Suppressor macrophage (primary cell): Measurements from ENCODE around the gene FGF14.
"Not testable (repeated sequence)": the region's sequence is repeated elsewhere in the genome, so short reads cannot be mapped to it uniquely, and the experiment has no call there.

ENCODE experiments used
- DNase-seq, 4 experiments: peaks; one replicate each; pipeline ENCODE4 v3.0.0-alpha.2; 2020 to 2022

FGF14 gene

DNA sequence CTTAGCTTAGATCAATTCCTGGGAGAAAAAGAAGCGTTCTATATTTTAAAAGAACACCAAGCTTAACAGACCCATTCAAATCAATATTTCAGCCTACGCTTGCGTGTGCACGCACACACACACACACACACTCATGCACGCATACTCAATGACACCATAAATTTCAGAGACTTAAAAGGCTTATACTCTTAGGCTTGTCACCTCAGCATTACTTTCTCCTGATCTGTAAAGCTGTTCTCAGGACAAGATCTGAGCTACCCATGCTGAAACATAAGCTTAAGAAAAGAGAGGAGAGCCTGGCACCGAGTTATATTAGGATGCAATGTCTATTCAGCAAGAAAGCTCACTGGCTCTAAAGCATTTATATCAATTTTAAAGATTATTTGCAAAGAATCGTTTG lies 368.5 kb downstream of the FGF14 start:
- DNase-seq: no peak

DNA sequence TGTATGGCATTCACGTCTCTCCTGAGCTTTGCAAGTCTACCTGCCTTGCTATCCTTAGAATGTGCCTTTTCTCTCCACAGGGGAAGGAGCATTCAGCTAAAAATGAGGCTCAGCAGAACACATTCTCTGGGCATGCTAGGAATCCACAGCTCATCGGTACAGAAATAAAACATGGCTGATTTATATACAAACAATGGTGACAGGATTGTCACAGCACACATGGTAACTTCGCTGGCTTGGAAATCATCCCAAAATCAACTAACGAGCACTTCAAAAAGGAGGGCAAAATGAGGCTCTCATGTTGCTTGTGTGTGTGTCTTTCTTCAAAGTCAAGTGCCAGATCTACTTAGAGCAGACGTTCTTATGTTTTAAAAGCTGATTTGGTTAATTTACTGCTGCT lies 373.0 kb downstream of the FGF14 start:
- no peak for DNase-seq

DNA sequence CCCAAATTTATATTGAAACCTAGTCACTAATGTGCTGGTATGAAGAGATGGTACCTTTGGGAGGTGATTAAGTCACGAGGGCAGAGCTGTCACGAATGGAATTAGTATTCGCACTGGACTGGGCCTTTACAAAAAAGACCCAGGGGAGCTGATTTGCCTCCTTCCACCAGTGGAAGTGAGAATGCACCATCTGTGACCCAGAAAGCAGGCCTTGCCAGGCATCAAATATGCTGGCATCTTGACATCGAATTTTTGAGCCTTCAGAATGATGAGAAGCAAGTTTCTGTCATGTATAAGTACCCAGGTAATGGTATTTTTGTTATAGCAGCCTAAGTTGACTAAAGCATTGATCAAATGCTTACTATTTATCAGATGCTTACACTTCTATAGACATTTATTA lies 373.6 kb downstream of the FGF14 start:
- no peak for DNase-seq

DNA sequence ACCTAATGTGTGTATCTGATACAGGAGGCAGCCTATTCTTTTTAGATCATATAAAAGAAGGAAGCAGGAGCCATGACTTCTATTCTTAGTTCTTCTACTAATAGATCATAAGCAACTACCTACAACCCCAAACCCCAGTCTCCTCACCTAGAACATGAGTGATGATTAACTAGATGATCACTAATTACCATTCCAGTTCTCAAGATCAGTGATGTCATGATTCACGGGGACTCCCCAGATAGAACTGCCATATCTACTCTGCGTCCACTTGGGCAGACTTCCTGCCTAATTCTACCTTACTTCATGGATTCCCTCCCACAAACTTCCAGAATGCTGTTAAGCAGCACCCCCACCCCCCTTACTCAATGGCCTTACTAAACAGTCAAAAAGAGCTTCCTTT lies 380.1 kb downstream of the FGF14 start:
- no peak for DNase-seq

DNA sequence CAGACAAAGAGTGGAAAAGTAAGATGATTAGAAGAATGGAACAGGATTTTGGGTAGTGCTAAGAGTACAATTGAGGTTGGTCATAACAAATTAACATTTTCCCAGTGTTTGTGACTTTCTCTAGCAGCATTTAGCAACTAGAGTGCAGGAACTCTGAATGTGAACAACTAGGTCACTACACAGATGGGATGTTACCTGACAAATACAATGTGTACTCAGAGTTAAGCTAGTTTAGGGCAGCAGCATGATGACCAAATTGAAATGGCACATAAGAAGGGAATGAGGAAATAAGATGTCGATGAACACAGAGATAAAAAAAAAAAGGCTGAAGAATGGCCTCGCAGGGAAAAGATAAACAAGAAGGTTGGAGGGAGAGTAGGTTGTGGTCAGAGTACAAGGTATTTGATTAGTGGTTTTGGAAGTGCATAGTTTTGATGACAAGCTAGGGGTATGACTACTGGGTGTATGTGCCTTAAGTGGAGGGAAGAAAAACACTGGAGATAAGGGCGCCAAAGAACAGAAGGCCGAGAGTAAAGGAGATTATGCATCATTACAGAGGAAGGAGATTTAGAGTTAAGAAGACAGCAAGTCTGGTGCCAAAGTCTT lies 381.1 kb downstream of the FGF14 start:
- DNase-seq: no peak

DNA sequence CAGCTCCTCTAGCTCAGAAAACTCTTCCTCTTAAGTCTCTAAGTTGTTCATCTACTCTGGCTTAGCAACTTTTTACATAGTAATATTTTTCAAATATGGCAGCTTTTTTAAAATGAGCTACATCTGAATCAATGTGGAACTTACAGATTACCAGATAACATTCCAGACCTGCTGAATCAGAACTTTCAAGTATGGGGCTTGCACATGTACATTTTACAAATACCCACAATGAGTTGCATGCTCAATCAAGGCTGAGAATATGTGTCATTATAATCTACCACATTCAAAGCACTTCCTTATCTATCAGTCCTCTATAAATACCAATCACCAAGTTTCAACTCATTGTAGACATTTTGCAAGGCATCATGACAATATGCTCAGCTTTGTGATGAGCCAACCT lies 383.1 kb downstream of the FGF14 start:
- DNase-seq: no peak

DNA sequence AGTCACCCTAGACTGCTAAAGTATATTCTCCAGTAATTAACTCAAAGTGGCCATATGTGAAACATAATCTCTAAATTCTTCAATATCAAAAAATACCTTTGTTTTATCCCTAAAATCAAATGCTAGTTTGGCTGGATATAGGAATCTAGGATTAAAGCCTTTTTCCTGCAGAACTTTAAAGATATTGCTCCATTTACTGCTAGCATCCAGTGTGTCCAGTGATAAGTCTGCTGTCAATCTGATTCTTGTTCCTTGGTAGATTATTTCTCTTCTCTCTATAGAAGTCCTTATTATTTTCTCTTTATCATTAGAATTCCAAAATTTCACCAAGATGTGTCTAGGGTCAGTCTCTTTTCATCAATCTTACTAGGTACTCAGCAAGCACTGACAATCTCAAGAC lies 384.6 kb downstream of the FGF14 start:
- no peak for DNase-seq

DNA sequence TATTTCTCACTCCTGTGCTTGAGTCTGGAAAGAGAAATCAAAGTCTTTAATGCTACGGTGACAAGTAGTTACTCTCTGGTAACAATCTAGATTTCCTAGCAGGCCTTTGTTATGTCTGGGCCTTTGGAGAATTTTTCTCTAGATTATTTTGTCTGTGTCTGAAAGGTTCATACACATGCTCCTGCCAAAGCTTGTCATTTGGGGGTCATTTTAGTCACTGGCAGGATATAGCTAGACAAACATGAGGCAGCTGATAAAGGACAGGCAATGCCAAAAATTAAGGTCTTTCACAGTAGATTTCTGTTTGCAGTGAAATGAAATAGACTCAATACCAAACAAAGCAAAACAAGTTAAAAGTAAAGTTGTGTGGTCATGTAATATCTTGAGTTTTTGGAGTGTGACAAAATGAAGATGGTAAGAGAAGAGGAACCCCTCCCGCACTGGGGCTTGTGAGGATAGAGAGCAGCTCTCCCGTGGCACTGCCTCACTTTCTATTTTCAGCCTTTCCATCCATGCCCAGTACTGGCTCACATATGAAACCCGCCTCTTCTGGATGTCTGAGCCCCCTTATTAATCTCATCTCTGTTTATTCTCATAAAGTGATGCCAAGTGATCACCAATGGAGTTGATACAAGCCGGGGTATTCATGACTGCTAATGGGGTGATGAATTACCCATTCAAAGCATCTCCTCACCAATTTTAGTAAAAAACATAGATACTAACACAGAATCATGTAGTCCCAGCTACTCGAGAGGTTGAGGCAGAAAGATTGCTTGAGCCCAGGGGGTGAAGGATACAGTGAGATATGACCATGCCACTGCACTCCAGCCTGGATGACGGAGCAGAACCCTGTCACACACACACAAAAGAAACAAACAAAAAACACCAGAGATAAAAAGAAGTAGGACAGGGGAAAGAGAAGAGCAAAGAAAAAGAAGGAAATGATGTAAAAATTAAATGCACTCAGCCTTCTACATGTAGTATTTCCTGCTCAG lies 389.3 kb downstream of the FGF14 start:
- DNase-seq: no peak

DNA sequence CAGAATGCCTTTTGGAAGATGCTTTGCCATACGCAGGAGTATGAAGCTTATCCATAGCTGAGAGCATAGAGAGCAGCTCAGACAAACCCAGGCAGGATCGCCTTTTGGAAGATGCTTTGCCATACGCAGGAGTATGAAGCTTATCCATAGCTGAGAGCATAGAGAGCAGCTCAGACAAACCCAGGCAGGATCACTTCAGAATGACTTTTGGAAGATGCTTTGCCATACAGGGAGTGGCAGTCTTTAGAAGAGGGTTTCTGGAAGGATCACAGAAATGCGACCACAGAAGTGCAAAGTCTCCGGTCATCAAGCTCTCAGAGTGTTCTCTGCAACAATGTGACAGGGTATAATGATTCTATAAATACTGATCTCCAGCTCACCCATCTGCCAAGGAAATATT lies 390.4 kb downstream of the FGF14 start:
- DNase-seq: not testable (repeated sequence)

DNA sequence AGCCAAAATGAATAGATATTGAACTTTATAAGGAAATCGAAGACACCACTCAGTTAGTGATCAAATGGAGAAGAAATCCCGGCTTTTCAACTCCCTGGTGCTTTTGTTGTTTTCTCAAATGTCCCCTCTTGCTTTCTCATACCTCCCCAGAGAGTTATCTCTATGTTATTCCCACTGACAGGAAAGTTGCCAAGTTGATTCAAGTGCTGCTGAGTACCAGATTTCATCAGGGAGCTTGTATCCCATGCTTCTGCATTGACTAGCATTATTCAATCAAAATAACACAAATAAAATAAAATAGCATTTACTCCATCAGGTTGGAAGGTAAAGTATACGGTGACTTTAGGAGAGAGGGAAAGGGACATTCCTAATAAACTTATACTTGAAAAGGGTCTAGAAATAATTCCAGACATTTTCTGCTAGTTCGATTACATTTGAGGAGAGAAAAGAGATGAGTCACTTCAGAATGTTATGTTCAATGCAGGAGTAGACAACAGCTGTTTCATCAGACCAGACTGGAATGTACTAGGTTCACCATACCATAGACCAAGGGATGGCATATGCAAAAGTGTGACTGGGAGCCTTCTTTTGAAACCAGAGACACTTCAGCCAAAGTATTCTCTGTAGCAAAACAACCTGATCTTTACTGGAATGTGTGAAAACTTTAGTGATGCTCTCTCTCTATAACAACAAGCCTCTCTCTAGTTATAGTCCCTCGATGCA lies 397.8 kb downstream of the FGF14 start:
- no peak for DNase-seq

DNA sequence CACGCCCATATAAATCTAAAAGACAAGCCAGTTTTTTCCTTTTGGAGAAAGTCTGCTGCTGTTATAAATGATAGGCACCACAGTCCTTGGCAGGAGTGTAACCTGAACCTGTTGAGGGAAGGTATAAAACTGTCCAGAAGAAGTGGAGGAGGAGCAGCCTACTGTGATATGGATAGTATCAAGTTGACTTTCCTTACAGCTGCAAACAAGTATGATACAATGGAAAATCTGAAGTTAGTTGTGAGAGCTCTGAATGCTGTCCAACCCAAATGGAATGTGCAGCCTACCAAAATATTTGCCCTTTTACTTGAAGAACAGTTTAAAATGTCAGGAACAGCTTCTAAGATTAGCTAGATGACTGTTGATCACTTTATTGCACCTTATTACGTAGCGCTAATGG lies 399.6 kb downstream of the FGF14 start:
- no peak for DNase-seq

DNA sequence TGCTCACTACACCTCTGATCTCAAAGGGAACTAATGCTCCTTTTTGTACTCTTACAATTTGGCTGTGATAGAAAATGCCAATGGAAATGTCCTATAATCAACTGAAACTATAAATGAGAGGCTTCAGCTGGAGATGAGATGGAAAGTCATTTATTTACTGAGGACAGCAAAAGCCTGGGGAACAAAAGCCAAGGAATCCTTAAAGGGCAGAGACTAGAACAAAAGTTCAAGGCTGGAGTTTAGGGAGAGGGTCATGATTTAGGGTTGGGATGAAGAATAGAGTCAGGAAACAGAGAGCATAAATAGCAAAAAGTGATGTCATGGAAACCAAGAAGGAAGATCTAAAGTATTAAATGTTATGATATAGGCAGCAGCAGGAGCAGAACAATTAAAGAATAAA lies 401.1 kb downstream of the FGF14 start:
- DNase-seq: no peak

DNA sequence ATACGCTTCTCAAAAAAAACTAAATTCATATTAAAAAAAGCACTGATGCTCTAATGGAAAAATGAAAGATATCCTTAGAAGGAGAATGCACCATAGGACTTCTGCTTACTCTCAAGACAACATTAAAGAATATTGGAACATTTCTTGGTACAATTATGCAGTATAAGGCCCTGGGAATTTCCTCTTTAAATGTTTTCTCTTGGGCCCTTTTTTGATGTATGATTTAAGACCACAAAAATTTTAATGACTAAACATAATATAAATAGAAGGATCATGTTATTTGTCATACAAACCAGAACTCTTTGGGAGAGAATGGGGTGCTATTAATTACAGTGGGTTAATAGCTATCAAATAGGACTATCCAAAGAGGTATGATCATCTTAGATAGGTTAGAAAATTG lies 403.7 kb downstream of the FGF14 start:
- no peak for DNase-seq

DNA sequence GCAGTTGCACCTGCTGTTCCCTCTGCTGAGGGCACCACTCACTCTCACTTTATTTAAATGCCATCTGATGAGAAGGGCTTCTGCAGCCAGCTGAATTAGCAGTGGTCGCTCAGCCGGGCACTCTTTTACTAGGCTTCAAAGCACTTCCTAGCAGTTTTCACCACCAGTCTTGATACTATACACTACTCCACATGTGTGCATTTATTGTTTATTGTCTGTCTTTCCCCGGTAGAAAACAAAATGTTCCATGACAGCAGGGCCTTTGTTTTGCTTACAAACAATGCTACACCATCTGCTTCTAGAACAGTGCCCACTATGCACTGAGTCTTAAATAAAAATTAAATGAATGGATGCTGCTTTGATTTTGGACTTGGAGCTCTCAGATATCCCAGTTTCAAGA lies 404.9 kb downstream of the FGF14 start:
- DNase-seq: no peak

DNA sequence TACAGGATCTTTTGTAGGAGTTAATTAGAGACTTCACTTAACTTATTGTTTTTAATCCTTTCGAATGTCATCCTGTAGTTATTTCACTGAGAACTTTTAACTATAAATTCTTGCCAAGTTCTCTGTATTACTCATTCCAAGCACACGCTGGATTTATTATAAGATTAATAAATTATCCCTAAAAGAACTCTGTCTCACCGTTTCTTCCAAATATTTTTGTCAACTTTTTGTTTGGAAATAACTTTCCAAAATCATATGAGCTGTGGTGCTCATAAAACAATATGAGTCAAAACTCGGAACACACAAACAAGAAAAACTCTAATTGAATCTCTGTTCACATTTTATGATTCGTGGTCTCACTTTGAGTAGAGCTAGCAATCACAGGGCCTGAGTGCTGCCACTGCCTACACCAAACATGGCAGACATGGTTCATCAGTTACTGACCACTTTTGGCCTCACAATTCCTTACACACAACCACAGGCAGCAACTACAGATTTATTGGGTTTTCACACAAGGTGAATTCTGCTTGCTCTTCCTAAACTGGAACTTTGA lies 412.0 kb downstream of the FGF14 start:
- DNase-seq: no peak

DNA sequence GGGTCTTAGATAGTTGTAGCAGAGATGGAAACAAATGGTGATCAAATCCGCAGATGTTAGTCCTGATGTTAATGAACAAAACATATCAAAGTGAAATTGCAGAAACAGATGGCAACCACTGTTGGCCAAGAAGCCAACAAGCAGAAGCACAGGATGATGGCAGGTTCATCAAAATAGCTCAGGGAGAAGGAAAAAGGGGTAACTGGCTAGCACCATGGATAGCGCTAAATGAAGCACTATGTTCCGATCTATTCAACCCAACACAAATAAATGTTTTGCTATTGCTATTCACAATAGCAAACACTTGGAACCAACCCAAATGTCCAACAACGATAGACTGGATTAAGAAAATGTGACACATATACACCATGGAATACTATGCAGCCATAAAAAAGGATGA lies 413.7 kb downstream of the FGF14 start:
- DNase-seq: no peak

DNA sequence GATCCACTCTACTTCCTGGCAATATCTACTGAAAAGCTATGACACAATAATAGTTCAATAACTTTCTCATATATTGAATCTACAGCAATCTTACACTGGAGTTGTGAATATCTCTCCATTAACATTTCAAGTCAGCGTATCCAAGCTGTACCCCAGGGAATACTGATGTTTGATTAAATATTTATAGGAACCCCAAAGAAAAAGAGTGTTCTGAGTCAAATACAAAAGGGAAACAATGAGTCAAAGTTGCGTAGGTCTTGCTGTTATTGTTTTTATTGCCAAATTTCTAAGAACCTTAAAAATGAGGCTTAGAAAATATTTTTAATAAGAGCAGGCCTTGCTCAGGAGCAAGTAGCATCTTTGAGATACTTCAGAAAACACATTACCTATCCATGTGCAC lies 415.5 kb downstream of the FGF14 start:
- DNase-seq: no peak

DNA sequence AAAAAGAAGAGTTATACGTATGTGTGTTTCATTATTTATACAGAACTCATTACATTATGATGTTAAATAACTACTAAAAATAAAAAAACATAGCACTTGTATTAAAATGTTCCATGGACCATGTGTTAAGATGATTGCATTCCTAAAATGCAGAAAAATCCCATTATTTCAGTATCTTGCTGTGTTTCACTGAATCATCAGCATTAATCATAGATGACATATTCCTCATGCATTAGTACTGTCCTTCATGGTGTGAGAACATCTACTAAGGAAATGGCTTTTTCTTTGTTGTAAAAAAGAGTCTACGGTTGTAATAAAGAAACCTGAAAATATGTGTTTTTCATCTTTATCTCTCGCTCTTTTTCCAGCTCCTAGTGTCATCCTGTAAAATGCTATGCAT lies 416.5 kb downstream of the FGF14 start:
- DNase-seq: no peak

DNA sequence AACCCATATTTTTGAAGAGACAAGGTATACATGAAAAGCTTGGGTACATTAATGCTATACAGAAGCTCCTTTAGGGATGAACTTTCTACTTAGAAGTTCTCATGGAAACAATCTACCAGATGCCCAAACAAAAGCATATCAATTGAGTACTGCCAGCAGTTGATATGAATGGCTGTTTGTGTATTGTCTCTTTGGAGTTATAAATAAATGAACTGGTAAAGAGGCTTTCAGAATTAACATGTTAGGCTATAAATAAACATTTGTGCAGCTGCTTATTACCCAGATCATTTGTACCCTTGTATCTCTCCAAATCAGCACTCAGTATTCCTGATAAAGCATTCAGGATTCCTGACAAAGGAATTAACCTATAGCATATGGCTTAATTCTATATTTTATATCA lies 418.9 kb downstream of the FGF14 start:
- no peak for DNase-seq

DNA sequence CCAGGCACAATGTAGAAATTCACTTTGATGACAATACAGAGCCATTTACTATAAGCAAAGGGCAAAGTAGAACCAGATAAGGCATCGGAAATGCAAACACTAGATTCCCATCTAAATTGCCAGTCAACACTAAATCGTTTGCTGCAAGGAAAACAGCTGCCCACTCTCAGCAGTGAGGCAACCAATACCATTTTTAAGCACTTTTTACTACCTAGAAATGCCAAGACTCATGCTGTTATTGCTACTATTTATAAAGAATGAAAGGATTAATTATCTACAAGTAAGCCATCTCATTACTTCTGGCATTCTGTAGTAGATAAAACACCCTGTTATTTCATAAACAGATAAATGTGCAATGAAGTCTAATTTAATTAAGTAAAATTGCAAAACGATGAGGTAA lies 422.0 kb downstream of the FGF14 start:
- DNase-seq: no peak

DNA sequence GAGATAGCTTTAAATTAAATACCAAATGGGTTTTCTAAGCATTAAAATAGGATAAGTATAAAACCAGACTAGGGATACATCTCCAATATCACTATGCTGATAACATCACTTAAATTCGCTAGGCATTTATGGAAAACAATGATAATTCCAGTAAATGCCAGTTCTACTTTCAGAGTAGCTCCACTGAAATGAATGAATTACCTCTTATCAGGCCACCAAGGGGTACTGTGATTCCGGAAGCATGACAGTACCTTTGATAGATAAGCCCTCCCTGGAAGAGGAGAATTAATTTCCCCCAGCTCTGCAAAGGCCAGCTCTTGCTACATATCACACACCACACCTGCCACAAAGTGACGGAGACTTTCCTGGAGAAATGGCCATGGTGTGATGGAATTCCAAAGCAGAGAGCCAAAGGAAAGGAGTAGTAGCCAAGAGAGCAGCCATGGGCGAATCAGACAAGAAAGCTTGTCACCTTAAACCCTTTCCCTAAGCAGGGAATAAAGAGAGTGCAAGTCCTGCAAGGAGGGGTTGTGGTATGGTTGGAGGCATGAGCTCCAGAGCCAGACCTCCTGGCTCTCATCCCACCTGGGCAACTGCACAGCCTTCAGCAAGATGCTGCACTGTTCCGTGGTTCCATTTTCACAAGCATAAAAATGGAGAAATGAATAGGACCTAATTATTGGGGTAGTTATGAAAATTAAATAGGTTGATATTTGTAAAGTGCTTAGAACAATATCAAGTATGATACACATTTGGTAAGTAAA lies 423.1 kb downstream of the FGF14 start:
- no peak for DNase-seq

DNA sequence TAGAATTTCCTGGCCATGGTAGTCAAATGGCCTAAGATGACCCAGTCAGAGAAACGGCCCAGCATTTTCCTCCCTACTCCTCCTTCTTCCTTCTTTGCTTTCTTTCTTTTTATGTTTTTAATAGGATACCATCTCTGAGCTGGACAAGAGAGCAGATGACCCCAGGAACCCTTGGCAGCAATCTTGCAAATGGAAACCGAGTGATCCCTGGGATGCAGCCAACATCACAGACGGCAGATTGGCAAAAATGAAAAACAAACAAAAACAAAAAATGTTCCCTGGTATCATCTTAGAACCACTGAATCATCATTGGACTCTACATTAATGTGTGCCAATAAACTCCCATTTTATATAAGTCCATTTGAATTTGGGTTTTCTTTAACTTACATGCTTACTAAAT lies 424.4 kb downstream of the FGF14 start:
- no peak for DNase-seq

DNA sequence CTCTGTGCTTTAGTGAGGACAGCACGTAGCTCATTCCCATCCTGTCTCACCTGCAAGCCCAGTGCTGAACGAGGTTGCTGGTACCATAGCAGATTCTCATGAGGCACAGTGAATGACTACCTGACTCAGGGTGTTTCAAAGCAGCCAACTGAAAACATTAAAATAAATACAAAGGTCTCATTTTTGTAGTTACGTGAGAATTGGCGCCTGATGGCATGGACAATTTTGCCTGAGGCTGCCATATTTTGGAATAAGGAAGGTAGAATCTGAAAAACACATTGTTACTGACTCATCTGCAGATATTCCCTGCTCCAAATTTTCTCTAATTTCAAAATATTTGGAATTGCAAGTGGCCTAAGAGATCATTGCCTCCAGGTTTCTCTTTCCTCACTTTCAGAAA lies 429.7 kb downstream of the FGF14 start:
- no peak for DNase-seq
